Erythroblast (primary cell): ENCODE data around the gene ARSI.

ENCODE experiments used
- GATA1 ChIP-seq: IDR thresholded peaks from 2 replicates; pipeline ENCODE4 v1.6.1; 2011; ENCODE audit warnings: low read depth, mild to moderate bottlenecking, control low read depth, low read length, moderate library complexity
- POLR2A ChIP-seq: IDR thresholded peaks from 2 replicates; pipeline ENCODE4 v1.6.1; 2011; ENCODE audit warnings: mild to moderate bottlenecking, low read length

DNA sequence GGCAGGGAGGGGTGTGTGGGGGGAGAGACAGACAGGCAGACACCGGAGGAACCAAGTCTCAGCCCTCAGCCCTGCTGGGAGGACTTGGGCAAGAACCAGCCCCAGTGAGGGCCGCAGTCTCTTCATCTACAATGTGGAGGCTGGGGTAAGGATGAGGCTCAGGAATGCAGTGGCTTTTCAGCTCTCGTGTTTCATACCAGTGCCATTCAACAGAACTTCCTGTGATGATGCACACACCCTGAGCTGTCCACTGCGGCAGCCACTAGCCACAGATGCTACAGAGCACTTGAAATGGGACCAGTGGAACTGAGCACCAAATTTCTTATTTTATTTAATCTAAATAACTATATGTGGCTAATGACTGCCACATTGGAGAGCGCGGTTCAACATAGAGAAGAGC lies 23.8 kb downstream of the ARSI start:
- TF ChIP-seq POLR2A (no peak), GATA1 (no peak)
